HG02798 (cell line): ENCODE results near the gene UGT1A8.

Experiments
- ATAC-seq: cut with Tn5 transposase; IDR thresholded peaks from one replicate; pipeline ENCODE4 v1.9.1; 2021; ENCODE audit warnings: mild to moderate bottlenecking; ENCODE audit not compliant: unreplicated experiment, poor library complexity

UGT1A8 gene

GRCh38 chr2:233794128-233794658 lies 176.8 kb downstream of the UGT1A8 start:
- ATAC-seq: no peak

GRCh38 chr2:233795735-233796171 lies 178.3 kb downstream of the UGT1A8 start:
- ATAC-seq: no peak

GRCh38 chr2:233796254-233796653 lies 178.8 kb downstream of the UGT1A8 start:
- ATAC-seq: no peak

- ATAC-seq: no peak
Measured at GRCh38 chr2:233798335-233799086, 181.1 kb downstream of the UGT1A8 start.

- ATAC-seq: no peak
Measured at GRCh38 chr2:233799087-233799665, 181.7 kb downstream of the UGT1A8 start.

- ATAC-seq: no peak
Measured at GRCh38 chr2:233799716-233800115, 182.3 kb downstream of the UGT1A8 start.

GRCh38 chr2:233800208-233800607 lies 182.8 kb downstream of the UGT1A8 start:
- ATAC-seq: no peak

- peak; percentile 53 for ATAC-seq
Measured at GRCh38 chr2:233801357-233802131, 184.1 kb downstream of the UGT1A8 start.

GRCh38 chr2:233802132-233802815 lies 184.8 kb downstream of the UGT1A8 start:
- no peak for ATAC-seq

- ATAC-seq: no peak
Measured at GRCh38 chr2:233803292-233803911, 186.0 kb downstream of the UGT1A8 start.

GRCh38 chr2:233803994-233804393 lies 186.6 kb downstream of the UGT1A8 start:
- ATAC-seq: no peak

- no peak for ATAC-seq
Measured at GRCh38 chr2:233807215-233807865, 189.9 kb downstream of the UGT1A8 start.

- no peak for ATAC-seq
Measured at GRCh38 chr2:233807966-233808935, 190.8 kb downstream of the UGT1A8 start.

- ATAC-seq: no peak
Measured at GRCh38 chr2:233810385-233810784, 193.0 kb downstream of the UGT1A8 start.

GRCh38 chr2:233811087-233811486 lies 193.7 kb downstream of the UGT1A8 start:
- no peak for ATAC-seq

- ATAC-seq: no peak
Measured at GRCh38 chr2:233811732-233812131, 194.3 kb downstream of the UGT1A8 start.

- ATAC-seq: no peak
Measured at GRCh38 chr2:233813236-233814055, 196.0 kb downstream of the UGT1A8 start.
